Bone marrow (tissue), 2 donors: ENCODE data around the gene NFS1.

Experiments used
- DNase-seq, 2 donors: peaks; one replicate each; lab custom pipeline; 2025; lab: John Stamatoyannopoulos, UW

Gene NFS1

DNA sequence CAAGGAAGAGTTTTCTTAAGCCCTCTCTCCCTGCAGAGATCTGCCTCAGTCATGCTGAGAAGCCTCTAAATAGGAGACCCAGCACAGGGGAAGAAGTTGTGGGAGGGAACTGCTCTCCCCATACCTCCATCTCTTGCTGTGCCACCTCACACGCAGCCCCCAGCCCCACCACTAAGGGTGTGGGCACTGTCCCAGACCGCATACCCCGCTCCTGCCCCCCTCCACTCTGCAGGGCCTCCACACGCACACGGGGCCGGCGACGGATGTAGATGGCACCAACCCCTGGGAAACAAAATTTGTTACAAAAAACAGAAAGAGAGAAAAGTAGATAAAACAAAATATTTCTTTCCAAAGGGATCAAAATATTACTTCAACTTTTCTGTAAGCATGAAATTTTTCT, 24.2 kb downstream of the NFS1 start:
- no peak for DNase-seq

DNA sequence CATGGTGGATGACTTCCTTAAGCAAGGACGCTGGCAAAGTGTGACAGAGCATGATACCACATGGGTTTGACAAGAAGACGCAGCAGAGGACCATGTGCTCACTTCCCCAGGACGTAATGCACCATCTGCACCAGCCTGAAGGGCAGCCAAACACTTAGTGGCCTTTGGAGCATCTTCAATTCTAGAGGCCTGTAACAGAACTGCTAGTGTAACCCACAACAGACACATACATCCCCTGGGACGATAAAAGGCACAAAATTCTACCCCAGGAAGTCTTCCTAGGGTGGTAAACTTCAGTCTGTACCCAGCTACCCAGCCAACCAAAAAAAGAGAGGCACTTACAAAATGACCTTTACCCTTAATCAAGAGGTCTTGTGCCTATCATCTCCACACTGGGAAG, 25.3 kb downstream of the NFS1 start:
- no peak for DNase-seq

DNA sequence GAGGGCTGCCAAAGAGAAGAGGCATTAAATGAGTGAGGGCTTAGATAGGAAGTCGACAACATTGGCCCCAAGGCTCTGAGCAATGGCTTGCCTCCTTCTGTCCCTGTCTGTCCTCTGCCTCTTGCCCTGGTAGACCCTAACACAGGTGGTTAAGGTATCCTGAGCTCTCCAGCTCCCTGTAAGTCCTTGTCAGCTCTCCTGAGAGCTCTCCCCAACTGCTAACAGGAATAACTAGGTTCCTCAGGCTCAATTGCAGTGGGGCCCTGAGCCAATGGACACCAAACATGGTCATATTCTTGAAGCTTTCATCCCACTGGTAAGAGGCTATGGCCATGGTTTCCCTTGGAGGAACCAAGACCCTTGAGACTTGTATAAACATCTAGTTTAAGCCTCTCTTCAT, 29.5 kb downstream of the NFS1 start:
- no peak for DNase-seq

DNA sequence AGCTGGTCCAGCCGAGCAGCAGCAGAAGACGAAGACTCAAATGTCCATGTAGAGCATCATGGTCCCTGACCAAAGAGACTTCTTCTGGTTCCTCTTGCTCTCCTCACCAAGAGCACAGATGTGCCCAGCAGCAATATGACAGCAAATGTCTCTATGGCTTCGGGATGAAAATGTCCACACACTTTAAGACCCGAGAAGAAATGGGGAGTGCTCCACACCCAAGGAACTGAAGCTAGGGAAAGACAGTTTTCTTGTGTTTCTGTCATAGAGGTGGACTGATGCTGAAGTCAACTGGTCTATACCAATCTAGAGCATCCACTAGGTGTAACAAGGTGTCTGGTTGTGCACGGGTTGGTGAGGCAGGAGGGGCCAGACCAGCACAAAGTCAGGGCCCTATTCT, 29.9 kb downstream of the NFS1 start:
- DNase-seq = no peak

DNA sequence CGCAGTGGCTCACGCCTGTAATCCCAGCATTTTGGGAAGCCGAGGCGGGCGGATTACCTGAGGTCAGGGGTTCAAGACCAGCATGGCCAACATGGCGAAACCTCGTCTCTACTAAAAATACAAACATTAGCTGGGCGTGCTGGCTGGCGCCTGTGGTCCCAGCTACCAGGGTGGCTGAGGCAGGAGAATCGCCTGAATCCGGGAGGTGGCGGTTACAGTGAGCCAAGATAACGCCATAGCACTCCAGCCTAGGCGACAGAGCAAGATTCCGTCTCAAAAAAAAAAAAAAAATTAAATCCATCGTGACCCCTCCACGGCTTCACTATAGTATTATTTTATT, 33.2 kb downstream of the NFS1 start:
- no peak for DNase-seq

DNA sequence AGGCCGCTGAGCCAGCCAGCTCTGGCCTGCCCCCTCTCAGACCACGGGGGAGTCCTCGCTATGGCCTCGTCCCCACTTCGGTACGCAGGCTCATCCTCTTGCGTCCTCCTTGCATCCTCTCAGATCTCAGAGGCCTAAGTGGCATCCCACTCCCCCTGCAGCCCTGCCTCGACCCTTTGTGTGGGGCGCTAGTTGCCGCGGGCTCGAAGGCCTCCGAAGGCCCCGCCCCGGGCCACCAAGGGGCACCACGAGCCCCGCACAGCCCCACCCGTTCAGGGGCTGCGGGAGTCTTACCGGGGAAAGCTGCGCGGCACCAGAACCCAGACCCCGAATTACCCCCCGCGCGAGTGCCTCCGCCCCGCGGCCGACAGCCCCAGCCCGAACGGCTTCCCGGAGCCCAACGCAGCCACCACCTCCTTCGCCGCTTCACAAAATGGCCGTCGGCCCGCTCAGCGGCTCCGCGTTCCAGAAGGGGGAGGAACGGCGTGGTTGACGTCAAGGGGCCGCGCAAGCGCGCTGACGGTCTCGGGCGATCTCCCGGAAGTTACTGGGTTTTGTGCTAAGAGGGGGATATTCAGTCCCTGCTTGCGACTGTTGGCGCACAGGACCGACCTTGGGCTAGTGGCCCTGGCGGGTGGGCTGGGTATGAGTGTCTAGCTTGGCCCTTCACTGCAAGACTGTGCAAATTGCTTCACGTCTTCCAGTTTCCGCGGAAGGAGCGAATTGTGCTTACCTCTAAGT, 34.5 kb downstream of the NFS1 start, which contains the start of the genes CPNE1 and RBM12:
CPNE1 (minus strand) TSS at position 435 of the 741 bp plus-strand sequence. CDS start 31,977 bp downstream, outside the sequence.
RBM12 (minus strand) TSS at position 435 of the 741 bp plus-strand sequence. CDS start 9,578 bp downstream, outside the sequence.
- DNase-seq = peak; percentile 85 to 93

DNA sequence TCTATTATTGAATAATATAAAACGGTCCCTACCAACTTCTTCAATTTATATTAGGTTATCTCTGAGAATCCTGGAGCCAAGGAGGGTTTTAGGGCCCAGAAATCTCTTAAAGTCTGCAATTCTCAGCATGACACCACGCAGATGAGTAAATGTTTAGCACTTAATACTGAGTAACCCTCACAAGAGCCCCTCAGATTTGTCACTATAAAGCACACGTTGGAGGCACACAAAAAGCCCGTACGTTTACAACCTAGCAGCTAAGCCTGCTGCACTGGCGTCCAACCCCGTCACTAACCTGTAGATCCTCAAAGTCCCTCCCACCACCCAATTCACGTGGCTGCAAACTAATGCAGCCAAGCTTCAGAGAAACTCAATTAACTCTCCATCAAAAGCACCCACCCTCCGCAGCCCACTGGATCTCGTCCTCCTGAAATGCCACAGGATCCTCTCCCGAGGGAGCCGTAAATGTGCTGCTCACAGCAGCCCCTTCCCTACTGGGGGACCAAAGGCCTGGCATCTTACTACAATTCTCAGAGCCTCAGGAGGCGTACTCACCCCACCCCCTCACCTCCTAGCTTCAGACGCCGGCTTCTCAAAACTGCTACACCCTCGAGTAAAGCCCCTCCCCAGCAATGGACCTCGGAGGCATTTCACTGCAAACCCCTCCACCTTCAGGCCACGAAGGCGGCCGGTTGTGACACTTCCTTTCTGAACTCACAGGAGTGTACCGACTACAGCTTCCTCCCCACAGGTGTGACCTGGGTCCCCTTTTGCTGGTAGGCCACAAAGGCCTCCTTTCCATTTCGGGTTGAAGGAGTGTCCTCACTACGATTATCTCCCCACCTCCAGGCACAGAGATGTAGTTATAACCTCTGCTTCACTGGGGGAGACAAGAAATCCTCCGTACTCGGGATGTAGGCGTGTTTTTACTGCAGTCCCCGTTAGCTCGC, 35.4 kb downstream of the NFS1 start:
- DNase-seq = peak in 1 of 2 donors; percentile 24

DNA sequence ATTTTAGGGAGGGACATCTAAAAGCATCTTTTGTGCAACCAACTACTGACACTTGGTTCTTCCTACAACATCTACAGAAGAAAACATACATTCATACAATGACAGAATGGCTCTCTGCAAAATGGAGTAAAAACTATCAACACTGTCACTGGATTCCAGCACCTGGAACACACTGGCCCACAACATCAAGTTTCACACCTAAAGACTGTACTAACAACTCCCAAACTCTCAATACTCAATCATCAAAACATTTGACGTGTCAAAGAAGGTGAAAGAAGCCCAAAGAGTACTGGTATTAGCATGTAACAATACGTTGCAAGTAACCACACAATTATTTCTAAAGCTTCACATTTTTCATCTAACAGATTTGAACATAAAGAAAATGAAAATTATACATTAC, 36.6 kb downstream of the NFS1 start:
- no peak for DNase-seq

DNA sequence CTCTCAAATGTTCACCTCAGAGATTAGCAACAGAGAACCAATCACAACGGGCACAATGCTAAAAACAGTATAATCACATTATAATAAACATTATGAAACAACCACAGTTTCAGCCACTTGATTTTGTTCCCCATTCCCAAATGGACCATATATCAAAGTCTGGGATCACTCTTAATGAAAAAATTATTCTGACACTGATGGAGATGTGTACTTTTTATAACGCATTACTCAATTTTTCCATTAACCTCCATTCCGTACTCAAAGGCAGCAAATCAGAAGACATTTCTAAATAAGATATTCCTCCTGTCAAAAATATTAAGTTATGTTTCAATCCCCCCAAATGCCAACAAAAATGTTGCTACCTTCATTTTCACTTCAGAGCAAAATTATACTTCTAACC, 37.2 kb downstream of the NFS1 start:
- DNase-seq = no peak

DNA sequence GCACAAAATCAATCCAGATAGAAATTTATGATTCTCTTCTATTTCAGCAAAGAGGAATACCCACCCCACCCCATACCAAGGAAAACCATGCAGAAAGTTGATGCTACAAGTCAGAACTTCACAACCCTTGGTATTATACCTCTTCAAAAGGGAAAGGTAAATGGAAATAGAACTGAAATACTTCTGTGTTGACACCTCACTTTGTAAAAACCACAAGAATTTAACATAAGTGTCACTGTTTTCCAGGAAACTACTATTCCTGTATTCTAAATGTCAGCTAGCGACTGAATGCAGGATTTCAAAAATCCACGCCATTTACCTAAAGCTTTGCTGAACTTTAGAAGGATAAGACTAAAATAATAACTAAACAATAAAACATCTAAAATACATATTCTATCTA, 38.1 kb downstream of the NFS1 start:
- DNase-seq = no peak

DNA sequence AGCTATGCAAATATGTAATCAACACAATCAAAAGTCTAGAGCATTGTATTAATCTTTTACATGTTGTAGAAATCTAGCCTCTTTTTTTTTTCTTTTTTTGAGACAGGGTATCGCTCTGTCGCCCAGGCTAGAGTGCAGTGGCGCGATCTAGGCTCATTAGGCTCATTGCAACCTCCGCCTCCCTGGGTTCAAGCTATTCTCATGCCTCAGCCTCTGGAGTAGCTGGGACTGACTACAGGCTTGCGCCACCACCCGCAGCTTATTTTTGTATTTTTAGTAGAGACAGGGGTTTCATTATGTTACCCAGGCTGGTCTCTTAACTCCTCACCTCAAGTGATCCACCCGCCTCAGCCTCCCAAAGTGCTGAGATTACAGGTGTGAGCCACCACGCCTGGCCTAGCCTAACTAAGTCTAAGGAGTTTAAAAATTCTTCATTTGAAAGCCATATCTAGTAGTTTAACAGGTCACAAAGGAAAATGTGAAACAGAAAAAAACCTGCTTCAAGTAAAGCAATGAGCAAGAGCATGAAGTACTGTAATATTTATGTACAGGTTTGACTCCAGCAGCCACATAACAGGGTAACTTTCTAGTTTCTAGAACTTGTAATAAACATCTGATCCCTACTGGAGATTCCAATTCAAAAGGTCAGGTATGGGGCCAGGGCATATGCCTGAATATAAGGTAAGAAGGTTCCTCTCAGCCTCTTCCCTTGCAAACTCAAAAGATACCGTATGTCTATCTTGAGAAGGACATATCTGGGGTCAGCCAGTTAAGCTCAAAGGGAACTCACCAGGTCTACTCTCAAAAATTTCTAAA, 38.8 kb downstream of the NFS1 start:
- DNase-seq = no peak

DNA sequence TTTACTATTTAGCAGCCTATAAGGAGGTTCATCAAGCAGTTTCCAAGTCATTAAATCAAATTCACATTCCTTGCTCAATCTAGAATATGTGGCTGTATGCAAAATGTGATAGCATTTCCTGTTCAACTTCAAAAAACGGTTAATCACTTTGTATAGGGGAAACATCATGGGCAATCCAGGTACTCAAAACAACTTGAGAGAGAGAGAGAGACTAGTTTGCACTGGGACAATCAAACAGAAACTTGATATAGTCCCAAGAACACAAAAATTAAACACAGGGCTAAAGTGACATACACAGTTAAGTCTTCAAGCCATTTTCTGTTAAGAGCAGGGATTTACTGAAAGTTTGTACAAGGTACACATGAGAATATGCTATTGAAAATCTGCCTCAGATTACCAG, 41.9 kb downstream of the NFS1 start:
- DNase-seq = no peak

DNA sequence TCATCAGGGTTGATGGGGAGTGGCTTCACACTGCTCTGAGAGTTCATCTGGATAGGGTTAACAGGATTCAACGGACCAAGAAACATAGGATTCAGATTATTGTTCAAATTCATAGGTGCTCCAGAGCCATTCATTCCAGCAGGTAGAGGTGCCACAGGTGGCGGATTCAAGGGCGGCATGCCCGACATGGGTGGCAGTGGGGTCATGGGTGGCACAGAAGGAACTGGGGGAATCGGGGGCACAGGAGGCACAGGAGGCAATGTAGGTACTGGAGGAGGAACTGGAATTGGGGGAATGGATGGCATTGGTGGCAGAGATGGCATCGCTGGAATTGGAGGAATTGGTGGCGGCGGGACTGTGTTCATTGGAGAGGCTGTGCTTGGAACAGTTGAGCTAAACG, 44.7 kb downstream of the NFS1 start:
- no peak for DNase-seq

DNA sequence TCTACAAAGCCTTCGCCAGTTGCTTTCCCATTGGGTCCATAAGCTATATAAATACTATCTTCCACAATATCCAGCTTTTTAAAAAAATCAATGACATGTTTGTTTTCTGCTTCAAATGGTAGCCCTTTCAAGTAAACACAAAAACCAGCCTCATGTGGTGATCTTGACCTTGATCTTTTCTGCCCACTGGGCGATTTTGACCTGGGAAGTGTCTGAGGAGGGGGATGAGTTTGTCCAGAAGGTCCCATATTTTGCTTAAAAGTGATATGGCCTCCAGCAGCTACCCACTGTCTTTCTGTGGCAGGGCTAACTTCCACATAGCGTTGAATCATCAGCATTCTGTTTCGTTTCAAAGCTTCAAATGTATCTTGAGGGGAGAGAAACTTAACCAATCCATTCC, 45.3 kb downstream of the NFS1 start:
- DNase-seq = no peak

DNA sequence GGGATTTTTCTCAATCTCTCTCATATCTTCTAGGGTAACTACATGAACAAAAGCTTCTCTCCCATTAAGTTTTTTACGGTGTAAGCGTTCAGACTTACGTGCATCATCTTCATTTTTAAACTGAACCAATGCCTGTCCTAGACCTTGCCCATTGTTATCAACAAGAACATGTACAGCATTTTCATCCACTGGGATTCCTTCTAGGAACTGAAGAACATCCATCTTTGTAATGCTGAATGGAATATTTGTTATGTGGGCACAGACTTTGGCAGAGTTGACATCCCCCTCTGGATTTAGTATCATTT, 45.8 kb downstream of the NFS1 start:
- no peak for DNase-seq

DNA sequence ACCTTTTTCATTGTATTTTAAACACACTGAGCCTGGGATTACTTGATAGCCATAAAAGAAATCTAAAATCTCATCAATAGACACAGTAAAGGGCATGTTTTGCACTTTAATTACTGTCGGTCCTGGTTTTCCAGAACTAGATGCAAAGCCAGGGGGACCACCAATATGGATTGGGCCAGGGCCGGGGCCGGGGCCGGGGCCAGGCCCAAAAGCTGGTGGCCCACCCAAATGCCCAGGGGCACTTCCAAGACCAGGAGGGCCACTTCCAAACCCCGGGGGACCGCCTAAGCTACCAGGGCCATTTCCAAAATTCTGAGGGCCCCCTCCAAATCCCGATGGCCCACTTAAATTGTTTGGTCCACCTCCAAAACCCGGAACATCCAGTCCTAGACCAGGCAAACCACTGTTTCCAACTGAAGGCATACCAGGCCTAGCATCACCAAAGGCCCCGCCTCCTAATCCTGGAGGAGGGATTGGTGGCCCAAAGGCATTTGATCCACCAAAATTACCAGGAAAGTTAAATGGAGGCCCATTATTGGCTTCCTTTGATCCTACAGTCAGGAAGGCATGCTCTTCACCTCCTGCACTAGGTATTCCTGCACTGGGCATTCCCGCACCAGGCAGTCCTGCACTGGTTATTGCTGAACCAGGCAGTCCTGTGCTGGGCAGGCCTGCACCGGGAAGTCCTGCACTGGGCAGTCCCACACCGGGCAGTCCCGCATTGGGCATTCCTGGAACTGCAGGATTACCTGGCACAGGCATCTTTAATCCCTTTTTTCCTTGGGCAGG, 46.3 kb downstream of the NFS1 start:
- no peak for DNase-seq

DNA sequence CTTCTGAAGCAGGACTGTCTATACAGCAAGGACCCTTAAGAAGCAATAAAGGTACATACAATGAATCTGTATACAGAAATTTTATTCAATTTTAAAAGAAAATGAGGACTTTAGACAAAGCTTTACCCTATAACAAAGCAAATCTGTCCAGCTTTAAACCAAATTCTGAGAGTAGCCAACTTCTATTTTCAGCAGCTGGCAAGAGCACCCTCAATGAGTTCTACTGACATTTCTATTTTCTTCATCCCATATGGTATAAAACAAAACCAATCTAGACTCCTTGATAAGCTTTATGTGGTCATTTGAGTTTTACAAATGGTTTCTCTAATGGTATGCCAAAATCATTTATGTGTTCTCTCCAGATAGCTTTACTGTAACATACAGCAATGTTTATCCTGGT, 47.2 kb downstream of the NFS1 start:
- no peak for DNase-seq

DNA sequence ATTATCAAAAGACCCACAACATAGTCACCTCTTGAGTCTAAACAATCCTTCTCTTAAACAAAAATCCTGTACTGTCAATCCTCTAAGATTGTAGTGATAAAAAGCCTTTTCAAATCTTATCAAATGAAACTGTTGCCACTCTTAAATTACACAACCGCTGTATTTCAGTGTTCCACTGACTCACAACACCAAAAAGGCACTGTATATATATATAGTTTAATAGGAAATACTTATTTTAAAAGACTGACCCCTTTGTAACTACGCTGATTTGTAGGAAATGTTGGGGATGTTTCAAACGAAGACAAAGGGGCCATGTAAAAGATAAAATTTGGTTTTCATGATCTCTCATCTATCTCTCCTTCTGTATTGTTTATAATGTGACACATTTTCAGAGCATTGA, 48.5 kb downstream of the NFS1 start:
- no peak for DNase-seq

DNA sequence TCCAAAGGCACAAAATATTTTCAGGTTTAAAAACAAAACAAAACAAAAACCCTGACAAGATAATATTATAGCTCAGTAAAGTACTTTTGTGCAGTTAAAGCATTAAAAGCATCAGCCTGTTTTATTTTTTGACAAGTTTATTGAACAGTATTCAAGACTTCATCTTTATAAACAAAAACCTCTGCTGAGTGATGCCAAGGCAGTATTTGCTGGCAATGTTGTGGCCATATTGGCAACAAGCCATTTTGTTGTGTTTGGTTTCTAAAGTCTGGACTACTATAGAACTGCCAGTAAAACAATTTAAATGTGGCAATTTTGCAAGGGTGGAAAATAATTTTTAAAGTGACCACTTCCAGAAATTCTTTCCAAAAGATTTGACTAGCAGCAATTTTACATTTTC, 50.3 kb downstream of the NFS1 start:
- no peak for DNase-seq

DNA sequence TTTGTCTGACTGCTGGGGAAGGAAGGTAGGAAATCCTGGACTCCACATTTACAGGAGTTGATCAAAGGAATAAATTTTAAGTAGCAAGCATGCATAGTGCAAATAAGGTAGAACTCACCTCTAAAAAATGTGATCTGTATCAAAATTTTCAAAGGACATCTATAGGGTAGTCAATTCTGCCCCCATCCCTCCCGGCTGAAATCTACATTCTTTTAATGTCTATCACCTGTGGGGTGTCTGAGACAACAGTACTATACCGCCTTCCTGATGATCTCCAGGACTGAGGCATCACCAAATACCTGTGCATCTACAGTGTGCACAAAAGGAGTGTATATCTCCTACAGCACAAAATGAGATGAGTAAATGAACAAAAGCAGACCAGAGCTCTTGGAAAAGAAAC, 54.3 kb downstream of the NFS1 start:
- no peak for DNase-seq

DNA sequence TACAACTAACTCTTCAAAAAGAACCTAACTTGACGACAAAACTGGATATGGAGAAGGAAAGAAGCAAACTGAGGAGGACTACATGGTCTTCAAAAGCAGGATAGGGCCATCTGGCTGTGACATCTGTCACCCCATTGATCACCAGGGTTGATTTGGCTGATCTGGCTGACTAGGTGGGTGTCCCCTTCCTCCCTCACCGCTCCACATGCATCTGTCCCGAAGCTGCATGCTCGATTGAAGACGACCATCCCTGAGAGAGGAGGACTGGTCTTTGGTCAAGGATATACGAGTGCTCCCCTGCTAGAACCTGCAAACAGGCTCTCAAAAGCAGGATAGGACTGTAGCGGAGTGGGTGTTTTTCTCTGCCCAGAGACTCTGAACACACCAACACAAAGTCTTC, 56.1 kb downstream of the NFS1 start:
- no peak for DNase-seq

DNA sequence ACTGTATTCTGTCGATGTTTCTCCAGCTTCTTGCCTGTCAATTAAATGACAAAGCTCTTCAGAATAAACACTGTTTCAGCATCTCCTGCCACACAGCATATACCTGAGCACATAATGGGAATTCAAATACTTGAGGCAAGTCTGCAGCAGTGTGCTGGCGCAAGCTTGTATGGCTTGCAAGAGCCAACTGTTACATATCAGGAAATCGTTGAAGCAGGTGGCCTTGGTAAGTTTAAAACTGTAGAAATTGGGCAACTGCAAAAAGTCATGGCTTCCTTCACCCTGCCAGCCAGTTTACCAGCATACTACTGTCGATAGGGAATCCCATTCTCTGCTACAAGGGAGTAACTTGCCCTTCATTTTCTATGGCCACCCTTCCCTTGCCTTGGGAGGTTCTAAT, 57.4 kb downstream of the NFS1 start:
- no peak for DNase-seq
